ENCODE data around the gene SLC10A6.
"Not testable (repeated sequence)": the region's sequence is repeated elsewhere in the genome, so short reads cannot be mapped to it uniquely, and the experiment has no call there.

SLC10A6 gene

GRCh38 chr4:86848732-86849619, at the start of gene SLC10A6:
Gene SLC10A6 (minus strand): TSS chr4:86849384. CDS start chr4:86849115, 269 bp downstream.
- no peak for DNase-seq (ENCODE audit: low read depth in 2 of 2)

GRCh38 chr4:86898562-86898961, 49.4 kb upstream of the SLC10A6 start:
- DNase-seq (ENCODE audit: low read depth in 2 of 2), result no peak

GRCh38 chr4:86896596-86896995, 47.4 kb upstream of the SLC10A6 start:
- no peak for DNase-seq (ENCODE audit: low read depth in 2 of 2)

GRCh38 chr4:86895692-86896488, 46.7 kb upstream of the SLC10A6 start:
- no peak for DNase-seq (ENCODE audit: low read depth in 2 of 2)

- DNase-seq (ENCODE audit: low read depth in 2 of 2), result no peak
Observed at GRCh38 chr4:86894455-86894854, 45.3 kb upstream of the SLC10A6 start.

- DNase-seq (ENCODE audit: low read depth in 2 of 2), result no peak
Observed at GRCh38 chr4:86893136-86893535, 44.0 kb upstream of the SLC10A6 start.

- no peak for DNase-seq (ENCODE audit: low read depth in 2 of 2)
Observed at GRCh38 chr4:86892636-86892960, 43.4 kb upstream of the SLC10A6 start.

GRCh38 chr4:86891762-86892635, 42.8 kb upstream of the SLC10A6 start, which contains the start of gene C4orf36:
Gene C4orf36 (minus strand): TSS chr4:86892422. CDS start chr4:86891520, 902 bp downstream.
- DNase-seq (ENCODE audit: low read depth in 2 of 2), result peak in 1 of 2 donors; percentile 3

GRCh38 chr4:86890790-86891189, 41.6 kb upstream of the SLC10A6 start:
- DNase-seq (ENCODE audit: low read depth in 2 of 2), result no peak

GRCh38 chr4:86879641-86880040, 30.5 kb upstream of the SLC10A6 start:
- no peak for DNase-seq (ENCODE audit: low read depth in 2 of 2)

GRCh38 chr4:86878640-86879039, 29.5 kb upstream of the SLC10A6 start:
- DNase-seq (ENCODE audit: low read depth in 2 of 2), result no peak

- DNase-seq (ENCODE audit: low read depth in 2 of 2), result no peak
Observed at GRCh38 chr4:86876894-86877685, 27.9 kb upstream of the SLC10A6 start.

- not testable (repeated sequence) for DNase-seq (ENCODE audit: low read depth in 2 of 2)
Observed at GRCh38 chr4:86875436-86875835, 26.3 kb upstream of the SLC10A6 start.

GRCh38 chr4:86872135-86872534, 23.0 kb upstream of the SLC10A6 start:
- DNase-seq (ENCODE audit: low read depth in 2 of 2), result no peak

- DNase-seq (ENCODE audit: low read depth in 2 of 2), result no peak
Observed at GRCh38 chr4:86870442-86871069, 21.4 kb upstream of the SLC10A6 start.

- DNase-seq (ENCODE audit: low read depth in 2 of 2), result no peak
Observed at GRCh38 chr4:86857341-86858052, 8.3 kb upstream of the SLC10A6 start.

GRCh38 chr4:86856896-86857295, 7.7 kb upstream of the SLC10A6 start:
- DNase-seq (ENCODE audit: low read depth in 2 of 2), result no peak

- DNase-seq (ENCODE audit: low read depth in 2 of 2), result no peak
Observed at GRCh38 chr4:86855572-86855971, 6.4 kb upstream of the SLC10A6 start.

GRCh38 chr4:86853209-86853608, 4.0 kb upstream of the SLC10A6 start:
- DNase-seq (ENCODE audit: low read depth in 2 of 2), result no peak

- DNase-seq (ENCODE audit: low read depth in 2 of 2), result no peak
Observed at GRCh38 chr4:86848136-86848535, 1.0 kb downstream of the SLC10A6 start.
